ENCODE measurements around the gene EPHA3. TPM values are rescaled to one million over a fixed set of nuclear protein-coding genes. Genes with fewer than 3 reads are reported as not detected.

The EPHA3 gene
- total RNA-seq, 1 donor from 2014 or later: 5.0 TPM

- no peaks in the 10 kb centered on the region for H3K27me3 Mint-ChIP-seq (ENCODE audit: low read depth, unreplicated experiment)
- H3K4me2 ChIP-seq (ENCODE audit: low read length): no peak overlapping the region
- no peak overlapping the region for H3K9ac ChIP-seq (ENCODE audit: low read length)
- no peak for TF ChIP-seq EZH2 (IDR thresholded peaks at IDR 0.05; ENCODE audit: insufficient read depth, low read length)
- no peak for TF ChIP-seq CTCF (IDR thresholded peaks at IDR 0.05; ENCODE audit: insufficient read depth, low read depth, low read length)
- no peaks in the 10 kb centered on the region for H3K79me2 ChIP-seq (ENCODE audit: insufficient read depth, low read length)
- no peaks in the 10 kb centered on the region for H3K27me3 ChIP-seq (ENCODE audit: insufficient read depth, low read length)
- no peak overlapping the region for H3K27ac Mint-ChIP-seq (ENCODE audit: unreplicated experiment)
- no peak overlapping the region for H3K4me3 Mint-ChIP-seq (ENCODE audit: unreplicated experiment)
- H3K36me3 Mint-ChIP-seq (ENCODE audit: low read depth, unreplicated experiment): no peaks in the 10 kb centered on the region
- no peaks in the 10 kb centered on the region for H3K4me1 ChIP-seq (ENCODE audit: insufficient read depth, low read length)
- H3K4me3 ChIP-seq (ENCODE audit: insufficient read depth, low read depth, low read length): no peak overlapping the region
- H3K36me3 ChIP-seq (ENCODE audit: insufficient read depth, low read length): no peaks in the 10 kb centered on the region
- H3K9me3 Mint-ChIP-seq (ENCODE audit: unreplicated experiment): no peaks in the 10 kb centered on the region
- no peak overlapping the region for H3K27ac ChIP-seq (ENCODE audit: low read depth, low read length)
- H3K4me1 Mint-ChIP-seq (ENCODE audit: low read depth, unreplicated experiment): peaks cover 3% of the 10 kb centered on the region
- FAIRE-seq: no peak
- no peaks in the 10 kb centered on the region for H3K9me3 ChIP-seq (ENCODE audit: insufficient read depth, low read depth, low read length)
- DNase-seq (ENCODE audit: low read depth): no peak
- no peaks in the 10 kb centered on the region for H4K20me1 ChIP-seq (ENCODE audit: insufficient read depth, low read length)
- H2AFZ ChIP-seq (ENCODE audit: low read depth, low read length): no peak overlapping the region
Measured at GRCh38 chr3:89320186-89320585, 212.8 kb downstream of the EPHA3 start.

- no peak for DNase-seq (ENCODE audit: low read depth)
- no peak for TF ChIP-seq EZH2 (IDR thresholded peaks at IDR 0.05; ENCODE audit: insufficient read depth, low read length)
- TF ChIP-seq CTCF (IDR thresholded peaks at IDR 0.05; ENCODE audit: insufficient read depth, low read depth, low read length): no peak
- FAIRE-seq: no peak
Measured at GRCh38 chr3:89326997-89327396, 219.6 kb downstream of the EPHA3 start.

GRCh38 chr3:89332386-89332785 is 225.0 kb downstream of the EPHA3 start:
- Histone ChIP-seq H3K4me3 (ENCODE audit: insufficient read depth, low read depth, low read length) (no peak overlapping the region), H3K9me3 (ENCODE audit: insufficient read depth, low read depth, low read length) (no peaks in the 10 kb centered on the region), H3K27me3 (ENCODE audit: insufficient read depth, low read length) (no peaks in the 10 kb centered on the region), H2AFZ (ENCODE audit: low read depth, low read length) (no peak overlapping the region), H3K4me2 (ENCODE audit: low read length) (no peak overlapping the region), H3K9ac (ENCODE audit: low read length) (no peak overlapping the region), H3K4me1 (ENCODE audit: insufficient read depth, low read length) (no peaks in the 10 kb centered on the region), H3K79me2 (ENCODE audit: insufficient read depth, low read length) (no peaks in the 10 kb centered on the region), H3K36me3 (ENCODE audit: insufficient read depth, low read length) (no peaks in the 10 kb centered on the region), H3K27ac (ENCODE audit: low read depth, low read length) (no peak overlapping the region), H4K20me1 (ENCODE audit: insufficient read depth, low read length) (no peaks in the 10 kb centered on the region)
- no peaks in the 10 kb centered on the region for H3K36me3 Mint-ChIP-seq (ENCODE audit: low read depth, unreplicated experiment)
- FAIRE-seq (no peak), DNase-seq (ENCODE audit: low read depth) (no peak)
- no peak overlapping the region for H3K27ac Mint-ChIP-seq (ENCODE audit: unreplicated experiment)
- no peaks in the 10 kb centered on the region for H3K27me3 Mint-ChIP-seq (ENCODE audit: low read depth, unreplicated experiment)
- no peak for TF ChIP-seq EZH2 (IDR thresholded peaks at IDR 0.05; ENCODE audit: insufficient read depth, low read length)
- TF ChIP-seq CTCF (IDR thresholded peaks at IDR 0.05; ENCODE audit: insufficient read depth, low read depth, low read length): no peak
- H3K9me3 Mint-ChIP-seq (ENCODE audit: unreplicated experiment): no peaks in the 10 kb centered on the region
- no peaks in the 10 kb centered on the region for H3K4me1 Mint-ChIP-seq (ENCODE audit: low read depth, unreplicated experiment)
- no peak overlapping the region for H3K4me3 Mint-ChIP-seq (ENCODE audit: unreplicated experiment)

More at GRCh38 chr3:89326997-89327396, 219.6 kb downstream of the EPHA3 start:
- H3K36me3 ChIP-seq (ENCODE audit: insufficient read depth, low read length): no peaks in the 10 kb centered on the region
- H3K9me3 Mint-ChIP-seq (ENCODE audit: unreplicated experiment): no peaks in the 10 kb centered on the region
- no peaks in the 10 kb centered on the region for H3K9me3 ChIP-seq (ENCODE audit: insufficient read depth, low read depth, low read length)
- H3K79me2 ChIP-seq (ENCODE audit: insufficient read depth, low read length): no peaks in the 10 kb centered on the region
- no peak overlapping the region for H3K27ac ChIP-seq (ENCODE audit: low read depth, low read length)
- H3K27ac Mint-ChIP-seq (ENCODE audit: unreplicated experiment): no peak overlapping the region
- no peaks in the 10 kb centered on the region for H3K27me3 ChIP-seq (ENCODE audit: insufficient read depth, low read length)
- no peak overlapping the region for H3K4me3 ChIP-seq (ENCODE audit: insufficient read depth, low read depth, low read length)
- H3K4me2 ChIP-seq (ENCODE audit: low read length): no peak overlapping the region
- H3K4me3 Mint-ChIP-seq (ENCODE audit: unreplicated experiment): no peak overlapping the region
- H3K27me3 Mint-ChIP-seq (ENCODE audit: low read depth, unreplicated experiment): no peaks in the 10 kb centered on the region
- H4K20me1 ChIP-seq (ENCODE audit: insufficient read depth, low read length): no peaks in the 10 kb centered on the region
- no peak overlapping the region for H3K9ac ChIP-seq (ENCODE audit: low read length)
- H3K4me1 Mint-ChIP-seq (ENCODE audit: low read depth, unreplicated experiment): no peaks in the 10 kb centered on the region
- H3K36me3 Mint-ChIP-seq (ENCODE audit: low read depth, unreplicated experiment): no peaks in the 10 kb centered on the region
- H3K4me1 ChIP-seq (ENCODE audit: insufficient read depth, low read length): no peaks in the 10 kb centered on the region
- H2AFZ ChIP-seq (ENCODE audit: low read depth, low read length): no peak overlapping the region

All from astrocyte (in vitro differentiated cells and primary cell).